Cardiac muscle cell (in vitro differentiated cells and primary cell): ENCODE data around the gene ACP2. TPM values are rescaled to one million over a fixed set of nuclear protein-coding genes. Genes with fewer than 3 reads are reported as not detected.

ENCODE experiments used
- DNase-seq, 2 donors: peaks; one replicate each; pipeline versions ENCODE4 v3.0.0 to v3.0.0-alpha.2; 2010 to 2017; ENCODE audit warnings: low read depth in 1 of 2, low spot score in 1 of 2
- H3K27ac ChIP-seq: fragments of 200-600 bp; sonication (generic); 2 replicates; pipeline ENCODE4 v1.5.1; 2016
- H3K27me3 ChIP-seq: fragments of 200-600 bp; sonication (generic); 2 replicates; pipeline ENCODE4 v1.6.0; 2016; ENCODE audit warnings: control low read depth
- H3K36me3 ChIP-seq: fragments of 200-600 bp; sonication (generic); 2 replicates; pipeline ENCODE4 v1.5.1; 2016; ENCODE audit warnings: control low read depth
- H3K4me1 ChIP-seq: fragments of 200-600 bp; sonication (generic); 2 replicates; pipeline ENCODE4 v1.8.1; 2017; ENCODE audit warnings: low read depth, mild to moderate bottlenecking, mixed run types
- H3K4me3 ChIP-seq: fragments of 200-600 bp; sonication (generic); 2 replicates; pipeline ENCODE4 v1.5.1; 2016; ENCODE audit warnings: mild to moderate bottlenecking
- H3K9me3 ChIP-seq: fragments of 200-600 bp; sonication (generic); 2 replicates; pipeline ENCODE4 v1.5.1; 2017; ENCODE audit warnings: low read depth, mild to moderate bottlenecking, control low read depth
- polyA plus RNA-seq: library from polyadenylated mRNA; unstranded; fragments of >200 nt; fragmentation: Nextera tagmentation; extraction: Ambion mirVana; gene quantifications from 2 replicates; pipeline ENCODE4 v1.2.1, GENCODE V29; 2016
- total RNA-seq: library from RNA; depleted of rRNA; stranded (reverse); fragments of >200 nt; gene quantifications from 2 replicates; pipeline ENCODE4 v1.2.3, GENCODE V29; 2016
- TF ChIP-seq, protein P1 (sequence below): IDR thresholded peaks from 2 replicates; pipeline ENCODE4 v1.5.1; 2012; ENCODE audit warnings: low read depth, mild to moderate bottlenecking, low read length

ACP2 gene
- total and polyA plus RNA-seq, 2 experiments from 2014 or later: 67.5 to 87.7 TPM

GRCh38 chr11:47247502-47247901, 1.1 kb downstream of the ACP2 start:
- no peak for DNase-seq
- no peak overlapping the region for H3K27ac ChIP-seq
- no peaks in the 10 kb centered on the region for H3K27me3 ChIP-seq
- H3K4me3 ChIP-seq: peak overlapping the region; percentile 60
- H3K9me3 ChIP-seq: no peaks in the 10 kb centered on the region
- TF ChIP-seq, protein P1, sequence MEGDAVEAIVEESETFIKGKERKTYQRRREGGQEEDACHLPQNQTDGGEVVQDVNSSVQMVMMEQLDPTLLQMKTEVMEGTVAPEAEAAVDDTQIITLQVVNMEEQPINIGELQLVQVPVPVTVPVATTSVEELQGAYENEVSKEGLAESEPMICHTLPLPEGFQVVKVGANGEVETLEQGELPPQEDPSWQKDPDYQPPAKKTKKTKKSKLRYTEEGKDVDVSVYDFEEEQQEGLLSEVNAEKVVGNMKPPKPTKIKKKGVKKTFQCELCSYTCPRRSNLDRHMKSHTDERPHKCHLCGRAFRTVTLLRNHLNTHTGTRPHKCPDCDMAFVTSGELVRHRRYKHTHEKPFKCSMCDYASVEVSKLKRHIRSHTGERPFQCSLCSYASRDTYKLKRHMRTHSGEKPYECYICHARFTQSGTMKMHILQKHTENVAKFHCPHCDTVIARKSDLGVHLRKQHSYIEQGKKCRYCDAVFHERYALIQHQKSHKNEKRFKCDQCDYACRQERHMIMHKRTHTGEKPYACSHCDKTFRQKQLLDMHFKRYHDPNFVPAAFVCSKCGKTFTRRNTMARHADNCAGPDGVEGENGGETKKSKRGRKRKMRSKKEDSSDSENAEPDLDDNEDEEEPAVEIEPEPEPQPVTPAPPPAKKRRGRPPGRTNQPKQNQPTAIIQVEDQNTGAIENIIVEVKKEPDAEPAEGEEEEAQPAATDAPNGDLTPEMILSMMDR: no peak
- peaks cover 30% of the 10 kb centered on the region for H3K36me3 ChIP-seq
- H3K4me1 ChIP-seq: peaks cover 5% of the 10 kb centered on the region

DNA sequence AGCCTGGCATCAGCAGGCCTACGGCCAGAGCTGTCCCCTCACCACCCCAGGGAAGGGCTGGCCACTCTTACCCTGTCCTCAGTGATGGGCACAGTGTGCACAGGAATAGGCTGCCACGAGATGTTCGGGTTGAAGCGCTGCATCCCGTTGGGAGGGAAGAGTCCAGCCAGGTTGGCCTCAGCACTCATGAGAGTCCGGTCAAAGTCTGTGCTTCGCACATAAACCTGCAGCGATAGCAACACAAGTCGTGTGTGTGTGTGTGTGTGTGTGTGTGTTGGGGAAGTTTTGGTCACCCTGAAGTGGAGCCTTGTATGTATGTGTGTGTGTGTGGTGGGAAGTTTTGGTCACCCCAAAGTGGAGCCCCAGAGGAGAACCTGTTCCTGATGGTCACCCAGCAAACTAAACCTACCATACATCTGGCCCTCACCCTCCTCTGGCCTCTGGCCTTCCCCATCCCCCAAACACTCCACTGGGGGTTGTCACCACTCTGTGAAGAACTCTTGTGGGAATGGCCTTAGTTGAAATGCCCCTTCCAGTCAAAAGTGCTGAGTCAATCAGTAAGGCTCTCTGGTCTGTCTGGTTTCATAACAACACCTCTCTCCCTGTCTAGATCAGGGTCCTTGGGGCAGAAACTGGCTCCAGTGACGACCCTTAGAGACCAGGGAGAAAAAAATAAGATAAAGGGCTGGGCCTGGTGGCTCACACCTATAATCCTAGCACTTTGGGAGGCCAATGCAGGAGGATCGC, 2.8 kb downstream of the ACP2 start:
- no peak for DNase-seq
- Histone ChIP-seq H3K9me3 (no peaks in the 10 kb centered on the region), H3K27me3 (no peaks in the 10 kb centered on the region), H3K27ac (no peak overlapping the region), H3K4me1 (peaks cover 5% of the 10 kb centered on the region), H3K4me3 (no peak overlapping the region), H3K36me3 (peaks cover 46% of the 10 kb centered on the region)
- TF ChIP-seq, protein P1: no peak

GRCh38 chr11:47244448-47245350, 3.9 kb downstream of the ACP2 start:
- H3K9me3 ChIP-seq: no peaks in the 10 kb centered on the region
- DNase-seq: no peak
- H3K27me3 ChIP-seq: no peaks in the 10 kb centered on the region
- TF ChIP-seq, protein P1: no peak
- peaks cover 3% of the 10 kb centered on the region for H3K4me1 ChIP-seq
- H3K27ac ChIP-seq: no peak overlapping the region
- no peak overlapping the region for H3K4me3 ChIP-seq
- peaks cover 54% of the 10 kb centered on the region for H3K36me3 ChIP-seq

GRCh38 chr11:47243454-47243853, 5.2 kb downstream of the ACP2 start:
- H3K36me3 ChIP-seq: peaks cover 61% of the 10 kb centered on the region
- H3K4me1 ChIP-seq: no peaks in the 10 kb centered on the region
- H3K27me3 ChIP-seq: no peaks in the 10 kb centered on the region
- H3K4me3 ChIP-seq: no peak overlapping the region
- no peak for DNase-seq
- H3K9me3 ChIP-seq: no peaks in the 10 kb centered on the region
- TF ChIP-seq, protein P1: no peak
- no peak overlapping the region for H3K27ac ChIP-seq

- TF ChIP-seq, protein P1: no peak
- H3K4me1 ChIP-seq: no peaks in the 10 kb centered on the region
- H3K9me3 ChIP-seq: no peaks in the 10 kb centered on the region
- H3K4me3 ChIP-seq: no peak overlapping the region
- H3K27ac ChIP-seq: no peak overlapping the region
- DNase-seq: no peak
- peaks cover 61% of the 10 kb centered on the region for H3K36me3 ChIP-seq
- H3K27me3 ChIP-seq: no peaks in the 10 kb centered on the region
Measured at GRCh38 chr11:47242596-47243192, 5.9 kb downstream of the ACP2 start.
